ENCODE results near the gene MICB. TPM values are rescaled to one million over a fixed set of nuclear protein-coding genes. Genes with fewer than 3 reads are reported as not detected.
A peak's percentile ranks its signal among the peaks of the same experiment; 100 is the strongest.

Gene MICB
- total and polyA plus RNA-seq, 9 of the 15 experiments (the other 6 are each of a cell fraction or from before 2014, with no cell fraction given), result 13.3 to 34.5 (median 19.8) TPM

DNA sequence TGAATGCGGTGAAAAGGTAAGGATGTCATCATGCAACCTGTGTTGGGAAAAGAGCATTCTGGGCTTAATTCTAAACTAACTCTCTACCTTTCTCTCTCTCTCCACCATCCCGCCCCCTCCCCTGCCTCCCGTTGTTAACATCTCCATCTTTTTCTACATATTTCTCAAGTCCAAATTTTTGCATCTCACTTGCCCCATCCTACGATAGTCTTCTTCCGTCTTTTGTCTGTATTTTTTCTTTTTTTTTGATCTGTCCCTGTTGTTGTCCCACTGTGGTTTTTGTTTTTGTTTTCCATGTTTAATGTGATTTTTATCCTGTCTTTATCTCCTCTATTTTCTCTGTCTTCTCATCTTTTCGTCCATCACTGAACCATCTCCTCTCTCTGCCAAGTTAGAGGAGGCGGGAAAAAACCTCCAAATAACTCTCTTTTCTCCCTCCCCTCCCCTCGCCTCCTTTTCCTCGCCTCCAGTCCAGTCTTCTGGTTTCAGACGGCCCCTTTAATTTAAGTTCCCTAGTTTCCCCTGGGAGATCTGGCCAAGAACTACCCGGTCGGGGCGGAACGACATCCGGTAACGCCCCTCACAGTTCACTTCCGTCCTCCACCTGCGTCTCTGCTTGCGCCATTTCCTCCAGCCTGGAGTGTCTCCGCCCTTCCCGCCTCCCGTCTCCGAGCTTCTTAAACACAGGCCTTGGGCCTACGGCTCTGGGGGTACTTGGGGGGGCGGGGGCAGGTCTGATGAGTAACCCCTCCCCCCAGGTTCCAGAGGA lies 49.2 kb downstream of the MICB start, which contains the start of gene NFKBIL1 (continued):
- TF ChIP-seq CHCHD3 (CRISPR knock-in tag; IDR thresholded peaks at IDR 0.05), result no peak
- TF ChIP-seq ETS2 (tag; IDR thresholded peaks at IDR 0.05; ENCODE audit: borderline replicate concordance, poor library complexity, severe bottlenecking), result no peak
- TF ChIP-seq ZEB2 (IDR thresholded peaks at IDR 0.05), result peak; percentile 99
- TF ChIP-seq ZNF766 (CRISPR knock-in tag; conservative IDR thresholded peaks at IDR 0.05), result peak; percentile 64
- TF ChIP-seq, protein P1, sequence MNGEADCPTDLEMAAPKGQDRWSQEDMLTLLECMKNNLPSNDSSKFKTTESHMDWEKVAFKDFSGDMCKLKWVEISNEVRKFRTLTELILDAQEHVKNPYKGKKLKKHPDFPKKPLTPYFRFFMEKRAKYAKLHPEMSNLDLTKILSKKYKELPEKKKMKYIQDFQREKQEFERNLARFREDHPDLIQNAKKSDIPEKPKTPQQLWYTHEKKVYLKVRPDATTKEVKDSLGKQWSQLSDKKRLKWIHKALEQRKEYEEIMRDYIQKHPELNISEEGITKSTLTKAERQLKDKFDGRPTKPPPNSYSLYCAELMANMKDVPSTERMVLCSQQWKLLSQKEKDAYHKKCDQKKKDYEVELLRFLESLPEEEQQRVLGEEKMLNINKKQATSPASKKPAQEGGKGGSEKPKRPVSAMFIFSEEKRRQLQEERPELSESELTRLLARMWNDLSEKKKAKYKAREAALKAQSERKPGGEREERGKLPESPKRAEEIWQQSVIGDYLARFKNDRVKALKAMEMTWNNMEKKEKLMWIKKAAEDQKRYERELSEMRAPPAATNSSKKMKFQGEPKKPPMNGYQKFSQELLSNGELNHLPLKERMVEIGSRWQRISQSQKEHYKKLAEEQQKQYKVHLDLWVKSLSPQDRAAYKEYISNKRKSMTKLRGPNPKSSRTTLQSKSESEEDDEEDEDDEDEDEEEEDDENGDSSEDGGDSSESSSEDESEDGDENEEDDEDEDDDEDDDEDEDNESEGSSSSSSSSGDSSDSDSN (IDR thresholded peaks at IDR 0.05; ENCODE audit: borderline replicate concordance in 1 of 2, low read depth in 2 of 2, low read length in 2 of 2), result peak; percentile 30 to 79; a peak in 3 of 4 replicates
- TF ChIP-seq FUS (optimal IDR thresholded peaks at IDR 0.05; ENCODE audit: low read depth, low read length), result no peak
- TF ChIP-seq POLR3A (IDR thresholded peaks at IDR 0.05; ENCODE audit: borderline replicate concordance, extremely low read depth, insufficient read depth, insufficient read length), result no peak
- TF ChIP-seq ZNF174 (CRISPR knock-in tag; IDR thresholded peaks at IDR 0.05), result no peak
- TF ChIP-seq MTA3 (IDR thresholded peaks at IDR 0.05; ENCODE audit: borderline replicate concordance), result peak; percentile 51
- TF ChIP-seq, protein P2, sequence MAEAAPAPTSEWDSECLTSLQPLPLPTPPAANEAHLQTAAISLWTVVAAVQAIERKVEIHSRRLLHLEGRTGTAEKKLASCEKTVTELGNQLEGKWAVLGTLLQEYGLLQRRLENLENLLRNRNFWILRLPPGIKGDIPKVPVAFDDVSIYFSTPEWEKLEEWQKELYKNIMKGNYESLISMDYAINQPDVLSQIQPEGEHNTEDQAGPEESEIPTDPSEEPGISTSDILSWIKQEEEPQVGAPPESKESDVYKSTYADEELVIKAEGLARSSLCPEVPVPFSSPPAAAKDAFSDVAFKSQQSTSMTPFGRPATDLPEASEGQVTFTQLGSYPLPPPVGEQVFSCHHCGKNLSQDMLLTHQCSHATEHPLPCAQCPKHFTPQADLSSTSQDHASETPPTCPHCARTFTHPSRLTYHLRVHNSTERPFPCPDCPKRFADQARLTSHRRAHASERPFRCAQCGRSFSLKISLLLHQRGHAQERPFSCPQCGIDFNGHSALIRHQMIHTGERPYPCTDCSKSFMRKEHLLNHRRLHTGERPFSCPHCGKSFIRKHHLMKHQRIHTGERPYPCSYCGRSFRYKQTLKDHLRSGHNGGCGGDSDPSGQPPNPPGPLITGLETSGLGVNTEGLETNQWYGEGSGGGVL (CRISPR knock-in tag; IDR thresholded peaks at IDR 0.05), result no peak
- TF ChIP-seq HMG20A (CRISPR knock-in tag; conservative IDR thresholded peaks at IDR 0.05), result no peak
- TF ChIP-seq, protein P3, sequence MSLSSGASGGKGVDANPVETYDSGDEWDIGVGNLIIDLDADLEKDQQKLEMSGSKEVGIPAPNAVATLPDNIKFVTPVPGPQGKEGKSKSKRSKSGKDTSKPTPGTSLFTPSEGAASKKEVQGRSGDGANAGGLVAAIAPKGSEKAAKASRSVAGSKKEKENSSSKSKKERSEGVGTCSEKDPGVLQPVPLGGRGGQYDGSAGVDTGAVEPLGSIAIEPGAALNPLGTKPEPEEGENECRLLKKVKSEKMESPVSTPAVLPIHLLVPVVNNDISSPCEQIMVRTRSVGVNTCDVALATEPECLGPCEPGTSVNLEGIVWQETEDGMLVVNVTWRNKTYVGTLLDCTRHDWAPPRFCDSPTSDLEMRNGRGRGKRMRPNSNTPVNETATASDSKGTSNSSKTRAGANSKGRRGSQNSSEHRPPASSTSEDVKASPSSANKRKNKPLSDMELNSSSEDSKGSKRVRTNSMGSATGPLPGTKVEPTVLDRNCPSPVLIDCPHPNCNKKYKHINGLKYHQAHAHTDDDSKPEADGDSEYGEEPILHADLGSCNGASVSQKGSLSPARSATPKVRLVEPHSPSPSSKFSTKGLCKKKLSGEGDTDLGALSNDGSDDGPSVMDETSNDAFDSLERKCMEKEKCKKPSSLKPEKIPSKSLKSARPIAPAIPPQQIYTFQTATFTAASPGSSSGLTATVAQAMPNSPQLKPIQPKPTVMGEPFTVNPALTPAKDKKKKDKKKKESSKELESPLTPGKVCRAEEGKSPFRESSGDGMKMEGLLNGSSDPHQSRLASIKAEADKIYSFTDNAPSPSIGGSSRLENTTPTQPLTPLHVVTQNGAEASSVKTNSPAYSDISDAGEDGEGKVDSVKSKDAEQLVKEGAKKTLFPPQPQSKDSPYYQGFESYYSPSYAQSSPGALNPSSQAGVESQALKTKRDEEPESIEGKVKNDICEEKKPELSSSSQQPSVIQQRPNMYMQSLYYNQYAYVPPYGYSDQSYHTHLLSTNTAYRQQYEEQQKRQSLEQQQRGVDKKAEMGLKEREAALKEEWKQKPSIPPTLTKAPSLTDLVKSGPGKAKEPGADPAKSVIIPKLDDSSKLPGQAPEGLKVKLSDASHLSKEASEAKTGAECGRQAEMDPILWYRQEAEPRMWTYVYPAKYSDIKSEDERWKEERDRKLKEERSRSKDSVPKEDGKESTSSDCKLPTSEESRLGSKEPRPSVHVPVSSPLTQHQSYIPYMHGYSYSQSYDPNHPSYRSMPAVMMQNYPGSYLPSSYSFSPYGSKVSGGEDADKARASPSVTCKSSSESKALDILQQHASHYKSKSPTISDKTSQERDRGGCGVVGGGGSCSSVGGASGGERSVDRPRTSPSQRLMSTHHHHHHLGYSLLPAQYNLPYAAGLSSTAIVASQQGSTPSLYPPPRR (CRISPR knock-in tag; IDR thresholded peaks at IDR 0.05; ENCODE audit: borderline replicate concordance), result no peak
- no peak for TF ChIP-seq ZNF717 (CRISPR knock-in tag; IDR thresholded peaks at IDR 0.05)
- TF ChIP-seq, protein P4, sequence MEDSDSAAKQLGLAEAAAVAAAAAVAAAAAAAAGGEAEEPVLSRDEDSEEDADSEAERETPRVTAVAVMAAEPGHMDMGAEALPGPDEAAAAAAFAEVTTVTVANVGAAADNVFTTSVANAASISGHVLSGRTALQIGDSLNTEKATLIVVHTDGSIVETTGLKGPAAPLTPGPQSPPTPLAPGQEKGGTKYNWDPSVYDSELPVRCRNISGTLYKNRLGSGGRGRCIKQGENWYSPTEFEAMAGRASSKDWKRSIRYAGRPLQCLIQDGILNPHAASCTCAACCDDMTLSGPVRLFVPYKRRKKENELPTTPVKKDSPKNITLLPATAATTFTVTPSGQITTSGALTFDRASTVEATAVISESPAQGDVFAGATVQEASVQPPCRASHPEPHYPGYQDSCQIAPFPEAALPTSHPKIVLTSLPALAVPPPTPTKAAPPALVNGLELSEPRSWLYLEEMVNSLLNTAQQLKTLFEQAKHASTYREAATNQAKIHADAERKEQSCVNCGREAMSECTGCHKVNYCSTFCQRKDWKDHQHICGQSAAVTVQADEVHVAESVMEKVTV (CRISPR knock-in tag; IDR thresholded peaks at IDR 0.05), result no peak
- TF ChIP-seq, protein P5, sequence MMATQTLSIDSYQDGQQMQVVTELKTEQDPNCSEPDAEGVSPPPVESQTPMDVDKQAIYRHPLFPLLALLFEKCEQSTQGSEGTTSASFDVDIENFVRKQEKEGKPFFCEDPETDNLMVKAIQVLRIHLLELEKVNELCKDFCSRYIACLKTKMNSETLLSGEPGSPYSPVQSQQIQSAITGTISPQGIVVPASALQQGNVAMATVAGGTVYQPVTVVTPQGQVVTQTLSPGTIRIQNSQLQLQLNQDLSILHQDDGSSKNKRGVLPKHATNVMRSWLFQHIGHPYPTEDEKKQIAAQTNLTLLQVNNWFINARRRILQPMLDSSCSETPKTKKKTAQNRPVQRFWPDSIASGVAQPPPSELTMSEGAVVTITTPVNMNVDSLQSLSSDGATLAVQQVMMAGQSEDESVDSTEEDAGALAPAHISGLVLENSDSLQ (IDR thresholded peaks at IDR 0.05), result peak; percentile 91

All from K562 (cell line).